GM19351 (cell line): Measurements from ENCODE around the gene ATP6V1A.

ENCODE experiments used
- ATAC-seq: cut with Tn5 transposase; IDR thresholded peaks from one replicate; pipeline ENCODE4 v1.9.1; 2021; ENCODE audit warnings: mild to moderate bottlenecking, moderate library complexity; ENCODE audit not compliant: unreplicated experiment

Gene ATP6V1A

GRCh38 chr3:113746548-113747282 is at the start of gene ATP6V1A:
TSS of gene ATP6V1A (plus strand) at chr3:113747035. CDS start at chr3:113778754, 31,719 bp downstream.
- ATAC-seq: peak; percentile 46

- no peak for ATAC-seq
Observed at GRCh38 chr3:113697500-113698090, 49.2 kb upstream of the ATP6V1A start.

GRCh38 chr3:113698213-113698742 is 48.6 kb upstream of the ATP6V1A start:
- ATAC-seq: no peak

- ATAC-seq: no peak
Observed at GRCh38 chr3:113698956-113699355, 47.9 kb upstream of the ATP6V1A start.

- ATAC-seq: no peak
Observed at GRCh38 chr3:113707835-113708234, 39.0 kb upstream of the ATP6V1A start.

GRCh38 chr3:113712129-113712528 is 34.7 kb upstream of the ATP6V1A start:
- ATAC-seq: no peak

- no peak for ATAC-seq
Observed at GRCh38 chr3:113714702-113715101, 32.1 kb upstream of the ATP6V1A start.

GRCh38 chr3:113717308-113717707 is 29.5 kb upstream of the ATP6V1A start:
- ATAC-seq: no peak

GRCh38 chr3:113717818-113718217 is 29.0 kb upstream of the ATP6V1A start:
- ATAC-seq: no peak

GRCh38 chr3:113719294-113719693 is 27.5 kb upstream of the ATP6V1A start:
- ATAC-seq: no peak

GRCh38 chr3:113719758-113720157 is 27.1 kb upstream of the ATP6V1A start:
- no peak for ATAC-seq

GRCh38 chr3:113721636-113722035 is 25.2 kb upstream of the ATP6V1A start:
- ATAC-seq: no peak

- no peak for ATAC-seq
Observed at GRCh38 chr3:113728661-113729060, 18.2 kb upstream of the ATP6V1A start.

GRCh38 chr3:113730550-113730949 is 16.3 kb upstream of the ATP6V1A start:
- ATAC-seq: no peak

- no peak for ATAC-seq
Observed at GRCh38 chr3:113731694-113732093, 15.1 kb upstream of the ATP6V1A start.

GRCh38 chr3:113736548-113737089 is 10.2 kb upstream of the ATP6V1A start:
- ATAC-seq: peak; percentile 87

- ATAC-seq: no peak
Observed at GRCh38 chr3:113741086-113741485, 5.7 kb upstream of the ATP6V1A start.

GRCh38 chr3:113741620-113742019 is 5.2 kb upstream of the ATP6V1A start:
- ATAC-seq: no peak

GRCh38 chr3:113743006-113743630 is 3.7 kb upstream of the ATP6V1A start:
- no peak for ATAC-seq

- ATAC-seq: peak; percentile 56
Observed at GRCh38 chr3:113744941-113745755, 1.7 kb upstream of the ATP6V1A start.
